K562 (cell line): ENCODE results near the gene OPRM1. TPM values are rescaled to one million over a fixed set of nuclear protein-coding genes. Genes with fewer than 3 reads are reported as not detected.

Experiments used
- ATAC-seq: fragments of 200-7000 bp; cut with Tn5 transposase; 3 replicates; pipeline ENCODE4 v1.9.1; 2020; ENCODE audit warnings: moderate library complexity
- BruUV-seq: library from RNA; stranded (reverse); fragments of 400-500 nt; replicated peaks from 2 replicates; lab custom pipeline; 2021; lab: Mats Ljungman, UMichigan
- CTCF ChIA-PET: fragments of 300-600 bp; formaldehyde crosslinking; extraction: SDS; loops from one replicate; lab custom pipeline; 2021; ENCODE audit warnings: low intra/inter-chr PET ratio; lab: Yijun Ruan, JAX
- POLR2A ChIA-PET: fragments of 300-600, 350-650 bp; sonication (Branson Sonifier 250); formaldehyde crosslinking; extraction: SDS; loops from one replicate; lab custom pipeline; 2021; ENCODE audit warnings: antibody characterized with exemption, inconsistent platforms; lab: Yijun Ruan, JAX
- DNase-seq, 4 experiments: peaks; one replicate each; pipeline versions ENCODE4 v3.0.0 to v3.0.0-alpha.2; 2011 to 2018; ENCODE audit warnings: low spot score in 3 of 4, mixed read lengths in 3 of 4; ENCODE audit errors: extremely low read depth in 1 of 4
- FAIRE-seq: peaks from 2 replicates; lab custom pipeline; 2011; peaks lifted over from hg19 to GRCh38; lab: Jason Lieb, UNC
- H2AFZ ChIP-seq: 2 replicates; pipeline ENCODE4 v1.6.0; 2011; ENCODE audit warnings: low read depth, low read length, control low read depth, inconsistent platforms
- H3K27ac ChIP-seq: fragments of 200-600 bp; 3 replicates; pipeline ENCODE4 v1.8.0; 2011; ENCODE audit warnings: low read depth, mild to moderate bottlenecking, control low read depth, inconsistent platforms, low read length, moderate library complexity, mixed read lengths; ENCODE audit errors: extremely low read depth
- H3K27me3 ChIP-seq, 2 experiments: fragments of 300-600 bp in 1 of 2; 2 replicates in 1 of 2; 3 replicates in 1 of 2; pipeline versions ENCODE4 v1.6.0 to v1.8.0; 2011; ENCODE audit warnings: inconsistent platforms in 2 of 2, low read length in 2 of 2, mild to moderate bottlenecking in 1 of 2, mixed read lengths in 1 of 2, moderate library complexity in 1 of 2; ENCODE audit not compliant: control insufficient read depth in 2 of 2, insufficient read depth in 2 of 2
- H3K36me3 ChIP-seq: fragments of 300-600 bp; 3 replicates; pipeline ENCODE4 v1.8.0; 2011; ENCODE audit warnings: mild to moderate bottlenecking, low read length, inconsistent platforms; ENCODE audit not compliant: control insufficient read depth, insufficient read depth
- H3K4me1 ChIP-seq, 2 experiments: fragments of 200-600 bp in 1 of 2; replicated peaks in 1 of 2; 2 replicates in 1 of 2; 3 replicates in 1 of 2; pipeline versions ENCODE4 v1.5.1 to v1.8.0; 2011; ENCODE audit warnings: inconsistent platforms in 2 of 2, low read length in 2 of 2, mild to moderate bottlenecking in 1 of 2, mixed read lengths in 1 of 2, moderate library complexity in 1 of 2; ENCODE audit not compliant: control insufficient read depth in 2 of 2, insufficient read depth in 2 of 2
- H3K4me2 ChIP-seq: 2 replicates; pipeline ENCODE4 v1.6.1; 2011; ENCODE audit warnings: low read length, control low read depth, inconsistent platforms, mixed read lengths; ENCODE audit not compliant: insufficient read depth
- H3K4me3 ChIP-seq: fragments of 200-600 bp; sonication (generic), shearing (Covaris generic); 2 replicates; pipeline ENCODE4 v1.5.1; 2016; ENCODE audit warnings: control low read depth, inconsistent platforms
- H3K79me2 ChIP-seq: fragments of 200-600 bp; 3 replicates; pipeline ENCODE4 v1.8.0; 2011; ENCODE audit warnings: low read length, inconsistent platforms; ENCODE audit not compliant: control insufficient read depth, insufficient read depth
- H3K9ac ChIP-seq, 2 experiments: 2 replicates each; pipeline versions ENCODE4 v1.6.0 to v1.6.1; 2011; ENCODE audit warnings: low read depth in 2 of 2, low read length in 2 of 2, control low read depth in 1 of 2, inconsistent platforms in 1 of 2, mild to moderate bottlenecking in 1 of 2, mixed read lengths in 1 of 2; ENCODE audit not compliant: insufficient read depth in 1 of 2
- H3K9me1 ChIP-seq: one replicate; pipeline ENCODE4 v1.6.0; 2011; ENCODE audit warnings: inconsistent platforms, mild to moderate bottlenecking, low read length, moderate library complexity; ENCODE audit not compliant: control insufficient read depth, insufficient read depth
- H3K9me3 ChIP-seq: replicated peaks from 2 replicates; pipeline ENCODE4 v1.5.1; 2011; ENCODE audit warnings: low read depth, low read length, inconsistent platforms; ENCODE audit not compliant: control insufficient read depth, insufficient read depth
- H4K20me1 ChIP-seq: replicated peaks from 2 replicates; pipeline ENCODE4 v1.6.1; 2011; ENCODE audit warnings: low read length, inconsistent platforms, mixed read lengths; ENCODE audit not compliant: control insufficient read depth, insufficient read depth
- CBX5 ChIP-seq: IDR thresholded peaks from 2 replicates; pipeline ENCODE4 v1.6.1; 2014; ENCODE audit warnings: low read depth, borderline replicate concordance
- CEBPG ChIP-seq, 3 experiments: fragments of 200-800 bp in 1 of 3; sonication (Bioruptor generic) in 1 of 3; sonication (generic) in 1 of 3; formaldehyde crosslinking in 1 of 3; IDR thresholded peaks in 2 of 3; conservative IDR thresholded peaks in 1 of 3; 2 replicates each; pipeline versions ENCODE4 v1.6.1 to v1.8.0; 2016 to 2022; ENCODE audit warnings: missing compliant biosample characterization in 2 of 3, missing genetic modification characterization in 2 of 3, mild to moderate bottlenecking in 1 of 3, missing genetic modification reagents in 1 of 3
- CREB1 ChIP-seq, 2 experiments: sonication (generic) in 1 of 2; formaldehyde crosslinking in 1 of 2; IDR thresholded peaks; 2 replicates each; pipeline versions ENCODE4 v1.6.1 to v1.8.0; 2012 to 2022; ENCODE audit warnings: inconsistent platforms in 1 of 2, mild to moderate bottlenecking in 1 of 2, missing genetic modification reagents in 1 of 2, moderate library complexity in 1 of 2
- DACH1 ChIP-seq: fragments of 450-650 bp; IDR thresholded peaks from 2 replicates; pipeline ENCODE4 v1.6.1; 2018; ENCODE audit not compliant: partially characterized antibody
- DMBX1 ChIP-seq: fragments of 250-450 bp; sonication (Bioruptor Pico); IDR thresholded peaks from 2 replicates; pipeline ENCODE4 v1.8.0; 2022; ENCODE audit warnings: inconsistent platforms, mild to moderate bottlenecking, moderate library complexity, borderline replicate concordance
- ELF2 ChIP-seq: fragments of 250-450 bp; sonication (Bioruptor Pico); IDR thresholded peaks from 2 replicates; pipeline ENCODE4 v1.5.0; 2021; ENCODE audit warnings: mild to moderate bottlenecking
- EP300 ChIP-seq: IDR thresholded peaks from 2 replicates; pipeline ENCODE4 v1.6.1; 2012; ENCODE audit warnings: low read length, improper control_type of control experiment
- KLF1 ChIP-seq: fragments of 450-650 bp; IDR thresholded peaks from 2 replicates; pipeline ENCODE4 v1.6.1; 2016; ENCODE audit warnings: missing genetic modification characterization, missing compliant biosample characterization
- MECOM ChIP-seq: fragments of 250-450 bp; sonication (Bioruptor Pico); IDR thresholded peaks from 2 replicates; pipeline ENCODE4 v1.8.0; 2022; ENCODE audit warnings: inconsistent platforms
- NEUROD1 ChIP-seq: fragments of 150-350 bp; IDR thresholded peaks from 2 replicates; pipeline ENCODE4 v1.6.1; 2014; ENCODE audit warnings: borderline replicate concordance, low read length, low read depth; ENCODE audit not compliant: partially characterized antibody
- PHF21A ChIP-seq: fragments of 450-650 bp; IDR thresholded peaks from 2 replicates; pipeline ENCODE4 v1.6.1; 2017; ENCODE audit warnings: low read depth, borderline replicate concordance
- POLR2AphosphoS5 ChIP-seq: IDR thresholded peaks from 2 replicates; pipeline ENCODE4 v1.6.1; 2011; ENCODE audit warnings: mild to moderate bottlenecking, low read depth, low read length, moderate library complexity; ENCODE audit not compliant: control insufficient read depth, insufficient read depth
- RBM34 ChIP-seq: fragments of 200-400 bp; formaldehyde crosslinking; IDR thresholded peaks from 2 replicates; pipeline ENCODE4 v1.6.1; 2018; ENCODE audit warnings: low read length, borderline replicate concordance; ENCODE audit not compliant: insufficient read depth
- SAFB2 ChIP-seq: fragments of 200-400 bp; formaldehyde crosslinking; IDR thresholded peaks from 2 replicates; pipeline ENCODE4 v1.6.1; 2018; ENCODE audit warnings: borderline replicate concordance, low read length, low read depth, moderate library complexity; ENCODE audit not compliant: severe bottlenecking
- THRA ChIP-seq: fragments of 450-650 bp; IDR thresholded peaks from 2 replicates; pipeline ENCODE4 v1.6.1; 2017; ENCODE audit warnings: mild to moderate bottlenecking, moderate library complexity
- TRIM24 ChIP-seq, 2 experiments: fragments of 450-650 bp; IDR thresholded peaks; 2 replicates each; pipeline ENCODE4 v1.6.1; 2016
- U2AF1 ChIP-seq: fragments of 200-400 bp; formaldehyde crosslinking; optimal IDR thresholded peaks from 2 replicates; pipeline ENCODE3; 2017; ENCODE audit warnings: mild to moderate bottlenecking, low read depth, low read length, moderate library complexity
- ZKSCAN8 ChIP-seq: fragments of 200-800 bp; sonication (Bioruptor generic); IDR thresholded peaks from 2 replicates; pipeline ENCODE4 v1.6.1; 2016; ENCODE audit warnings: missing genetic modification characterization, missing compliant biosample characterization
- ZNF184 ChIP-seq: sonication (generic); formaldehyde crosslinking; IDR thresholded peaks from 2 replicates; pipeline ENCODE4 v1.5.0; 2020; ENCODE audit warnings: missing genetic modification reagents
- ZNF668 ChIP-seq: fragments of 250-450 bp; sonication (Bioruptor Pico); IDR thresholded peaks from 2 replicates; pipeline ENCODE4 v1.8.0; 2022; ENCODE audit warnings: mild to moderate bottlenecking, inconsistent platforms
- WGBS: fragments of 100-300 bp; shearing (Covaris generic); methylation state at CpG from one replicate; pipeline ENCODE4 v1.1.6; 2016; ENCODE audit warnings: low coverage, mixed read lengths; ENCODE audit not compliant: insufficient coverage; ENCODE audit errors: missing lambda C conversion rate; 5-methylcytosine and 5-hydroxymethylcytosine counted together
- in situ Hi-C: fragments of 300-500 bp; cut with MboI; formaldehyde crosslinking; loops from 4 replicates; pipeline ENCODE4 v1.15.0; 2018; ENCODE audit warnings: inconsistent platforms, mixed read lengths
- intact Hi-C: fragments of 100-400 bp; cut with micrococcal nuclease; formaldehyde crosslinking; loops from 2 replicates; pipeline ENCODE4 v1.14.2; 2022
- polyA plus RNA-seq, 8 experiments: library from polyadenylated mRNA; depleted of rRNA in 4 of 8; stranded (reverse) in 5 of 8; unstranded in 3 of 8; fragments of >200 nt; fragmentation: Nextera tagmentation in 2 of 8; fragmentation: Illumina TruSeq in 1 of 8; extraction: Ambion mirVana in 2 of 8; extraction: Trizol in 1 of 8; gene quantifications; 2 replicates each; pipeline versions ENCODE4 v1.2.1 to v1.2.3, GENCODE V29; 2011 to 2014; ENCODE audit warnings: inconsistent platforms in 1 of 8, missing spikeins in 1 of 8
- total RNA-seq, 7 experiments: library from RNA; depleted of rRNA in 6 of 7; stranded (reverse); fragments of >200 nt in 6 of 7; fragmentation: Illumina TruSeq in 2 of 7; extraction: Trizol in 2 of 7; gene quantifications; 2 replicates each; pipeline versions ENCODE4 v1.2.1 to v1.2.3, GENCODE V29; 2011 to 2021; ENCODE audit warnings: low replicate concordance in 1 of 7

The OPRM1 gene
- total and polyA plus RNA-seq, 9 of the 15 experiments (the other 6 are each of a cell fraction or from before 2014, with no cell fraction given) = not detected

DNA sequence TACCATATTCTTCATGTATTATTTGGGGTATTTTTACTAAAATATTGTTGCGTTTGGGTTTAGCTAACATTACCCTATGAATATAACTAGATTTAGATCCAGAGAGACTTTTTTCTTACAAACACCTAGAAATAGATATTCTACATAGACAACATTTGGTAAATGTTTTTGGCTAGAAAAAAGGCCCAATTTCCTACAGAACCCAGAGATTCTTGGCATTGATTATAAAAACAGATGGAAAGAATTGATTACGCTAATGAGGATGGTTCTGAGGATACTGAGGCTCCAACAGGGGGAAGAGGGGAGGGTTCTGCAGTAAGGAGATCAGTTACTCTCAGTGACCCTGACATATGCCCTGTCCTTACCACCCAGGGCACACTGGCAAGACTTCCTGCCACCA lies 194.3 kb downstream of the OPRM1 start:
- Histone ChIP-seq H3K79me2 (no peaks in the 10 kb centered on the region), H3K27me3 (peaks cover 0 to 5% of the 10 kb centered on the region in 2 experiments; a peak in 1 of 5 replicates), H3K4me3 (no peak overlapping the region), H2AFZ (no peak overlapping the region), H3K9me1 (no peaks in the 10 kb centered on the region), H4K20me1 (no peaks in the 10 kb centered on the region), H3K4me1 (no peaks in the 10 kb centered on the region), H3K9ac (no peak overlapping the region), H3K27ac (no peak overlapping the region), H3K9me3 (no peaks in the 10 kb centered on the region), H3K4me2 (no peak overlapping the region), H3K36me3 (no peaks in the 10 kb centered on the region)
- POLR2A ChIA-PET = interaction anchor here (0.7 kb wide), 1 partner anchor 252 kb away, joined by 3 read pairs; no protein-coding TSS in a partner anchor
- no peak for DNase-seq
- no peak for FAIRE-seq
- CTCF ChIA-PET = no interaction called here
- intact Hi-C loops = no loop called here
- WGBS = 0% methylated on average over 2 of the region's 2 CpGs
- ATAC-seq = no peak
- BruUV-seq = no TSS peak
- TF ChIP-seq TRIM24 (IDR thresholded peaks at IDR 0.05) (no peak), POLR2AphosphoS5 (no peak), MECOM (CRISPR knock-in tag) (no peak), ZKSCAN8 (no peak), CREB1 (IDR thresholded peaks at IDR 0.05) (no peak), CREB1 (CRISPR knock-in tag; IDR thresholded peaks at IDR 0.05) (no peak), NEUROD1 (no peak), U2AF1 (no peak), RBM34 (no peak), CEBPG (CRISPR knock-in tag; IDR thresholded peaks at IDR 0.05) (no peak), CEBPG (tag; conservative IDR thresholded peaks at IDR 0.05 in 1 of 2, IDR thresholded peaks at IDR 0.05 in 1 of 2) (no peak), ELF2 (no peak), DACH1 (no peak), PHF21A (no peak), EP300 (no peak), THRA (no peak), KLF1 (tag) (no peak), ZNF184 (CRISPR knock-in tag) (no peak), SAFB2 (no peak), ZNF668 (CRISPR knock-in tag) (no peak), CBX5 (no peak), DMBX1 (no peak)
- in situ Hi-C loops = no loop called here
